NOMO-1 treated with dmso at 0.1 percent for 144 hours (cell line): ENCODE data around the gene SEMA3B.
A peak's percentile ranks its signal among the peaks of the same experiment; 100 is the strongest.
"Not testable (repeated sequence)": the region's sequence is repeated elsewhere in the genome, so short reads cannot be mapped to it uniquely, and the experiment has no call there.

ENCODE experiments used
- DNase-seq: peaks from one replicate; lab custom pipeline; 2025; ENCODE audit not compliant: unreplicated experiment; lab: John Stamatoyannopoulos, UW

The SEMA3B gene

DNA sequence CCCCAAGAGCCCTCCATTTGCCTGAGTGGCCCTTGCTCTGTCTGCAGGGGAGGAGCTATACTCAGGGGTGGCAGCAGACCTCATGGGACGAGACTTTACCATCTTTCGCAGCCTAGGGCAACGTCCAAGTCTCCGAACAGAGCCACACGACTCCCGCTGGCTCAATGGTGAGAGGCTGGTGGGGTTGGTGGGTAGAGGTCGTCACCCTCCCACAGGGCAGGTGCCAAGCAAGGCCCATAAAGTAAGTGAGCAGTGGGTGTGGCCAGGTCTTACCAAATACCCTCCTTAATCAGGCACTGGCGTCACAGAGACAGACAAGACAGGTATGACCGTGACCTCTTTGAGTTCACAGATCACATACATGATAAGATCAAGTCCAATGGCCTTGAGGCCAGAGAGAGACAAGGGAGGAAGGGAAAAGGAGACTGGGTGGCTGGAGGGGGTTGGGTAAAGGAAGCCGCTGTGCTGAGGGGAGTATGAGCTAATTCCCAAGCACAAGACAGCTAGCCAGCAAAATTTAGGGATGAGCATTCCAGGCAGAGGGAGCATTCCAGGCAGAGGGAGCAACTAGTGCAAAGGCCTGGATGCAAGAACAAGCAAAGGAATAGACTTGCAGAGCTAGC is 2.5 kb downstream of the SEMA3B start:
- DNase-seq = no peak

DNA sequence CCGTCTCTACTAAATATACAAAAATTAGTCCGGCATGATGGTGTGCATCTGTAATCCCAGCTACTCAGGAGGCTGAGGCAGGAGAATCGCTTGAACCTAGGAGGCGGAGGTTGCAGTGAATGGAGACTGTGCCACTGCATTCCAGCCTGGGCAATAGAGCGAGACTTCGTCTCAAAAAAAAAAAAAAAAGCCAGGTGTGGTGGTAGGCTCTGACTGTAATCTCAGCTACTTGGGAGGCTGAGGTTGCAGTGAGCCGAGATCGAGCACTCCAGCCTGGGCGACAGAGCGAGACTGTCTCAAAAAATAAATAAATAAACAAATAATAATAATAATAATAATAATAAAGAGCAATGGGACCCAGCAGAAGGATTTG is 3.6 kb downstream of the SEMA3B start:
- DNase-seq = not testable (repeated sequence)

DNA sequence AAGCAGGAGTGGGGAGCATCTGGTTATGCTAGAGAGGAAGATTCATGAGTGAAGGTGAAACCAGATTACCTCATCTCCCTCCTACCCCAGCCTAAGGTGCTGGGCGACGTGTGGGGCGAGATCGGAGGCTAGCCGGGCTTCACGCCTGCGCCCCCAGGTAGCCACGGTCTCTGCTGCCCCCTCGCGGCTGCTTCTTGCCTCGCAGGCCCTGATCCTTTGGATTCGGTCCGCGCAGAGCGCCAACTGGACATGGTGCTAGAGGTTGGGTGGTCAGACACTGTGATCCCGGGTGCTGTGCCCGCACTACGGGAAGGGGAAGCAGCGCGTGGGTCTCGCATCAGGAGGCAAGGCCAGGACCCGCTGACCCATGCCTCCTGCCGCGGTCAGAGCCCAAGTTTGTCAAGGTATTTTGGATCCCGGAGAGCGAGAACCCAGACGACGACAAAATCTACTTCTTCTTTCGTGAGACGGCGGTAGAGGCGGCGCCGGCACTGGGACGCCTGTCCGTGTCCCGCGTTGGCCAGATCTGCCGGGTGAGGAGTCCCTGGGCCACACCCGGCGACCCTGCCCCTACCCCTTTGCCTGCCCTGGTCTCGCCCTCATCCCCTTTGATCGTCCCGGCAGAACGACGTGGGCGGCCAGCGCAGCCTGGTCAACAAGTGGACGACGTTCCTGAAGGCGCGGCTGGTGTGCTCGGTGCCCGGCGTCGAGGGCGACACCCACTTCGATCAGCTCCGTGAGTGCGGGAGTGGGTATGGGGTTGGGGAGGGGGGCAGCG is 4.2 kb downstream of the SEMA3B start:
- DNase-seq = peak; percentile 86

DNA sequence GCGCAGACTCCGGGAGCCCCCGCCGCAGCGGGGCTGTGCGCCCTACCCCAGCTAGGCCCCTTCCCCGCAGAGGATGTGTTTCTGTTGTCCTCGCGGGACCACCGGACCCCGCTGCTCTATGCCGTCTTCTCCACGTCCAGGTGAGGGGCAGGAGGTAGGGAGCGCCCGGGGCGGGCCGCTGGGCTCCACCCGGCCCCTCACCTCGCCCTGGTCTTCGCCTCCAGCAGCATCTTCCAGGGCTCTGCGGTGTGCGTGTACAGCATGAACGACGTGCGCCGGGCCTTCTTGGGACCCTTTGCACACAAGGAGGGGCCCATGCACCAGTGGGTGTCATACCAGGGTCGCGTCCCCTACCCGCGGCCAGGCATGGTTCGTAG is 4.7 kb downstream of the SEMA3B start:
- DNase-seq = no peak

DNA sequence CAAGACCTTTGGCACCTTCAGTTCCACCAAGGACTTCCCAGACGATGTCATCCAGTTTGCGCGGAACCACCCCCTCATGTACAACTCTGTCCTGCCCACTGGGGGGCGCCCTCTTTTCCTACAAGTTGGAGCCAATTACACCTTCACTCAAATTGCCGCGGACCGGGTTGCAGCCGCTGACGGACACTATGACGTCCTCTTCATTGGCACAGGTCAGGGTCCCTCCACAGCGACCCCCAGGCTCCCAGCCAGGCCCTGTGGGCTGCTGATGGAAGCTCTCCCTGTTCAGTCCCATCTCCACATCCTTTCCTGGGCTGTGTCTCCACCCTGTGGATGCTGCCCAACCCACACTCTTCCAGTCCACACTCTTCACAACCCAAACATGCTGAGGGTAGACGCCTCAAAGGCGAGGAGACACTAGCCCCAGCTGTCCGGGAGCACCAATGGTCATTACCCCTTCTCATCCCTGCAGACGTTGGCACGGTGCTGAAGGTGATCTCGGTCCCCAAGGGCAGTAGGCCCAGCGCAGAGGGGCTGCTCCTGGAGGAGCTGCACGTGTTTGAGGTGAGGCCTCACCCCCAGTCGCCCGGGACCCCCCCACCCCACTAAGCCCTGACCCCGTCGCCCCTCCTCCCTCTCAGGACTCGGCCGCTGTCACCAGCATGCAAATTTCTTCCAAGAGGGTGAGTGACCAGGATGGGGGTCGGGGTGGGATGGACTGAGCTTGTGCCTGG is 5.6 kb downstream of the SEMA3B start:
- DNase-seq = no peak

DNA sequence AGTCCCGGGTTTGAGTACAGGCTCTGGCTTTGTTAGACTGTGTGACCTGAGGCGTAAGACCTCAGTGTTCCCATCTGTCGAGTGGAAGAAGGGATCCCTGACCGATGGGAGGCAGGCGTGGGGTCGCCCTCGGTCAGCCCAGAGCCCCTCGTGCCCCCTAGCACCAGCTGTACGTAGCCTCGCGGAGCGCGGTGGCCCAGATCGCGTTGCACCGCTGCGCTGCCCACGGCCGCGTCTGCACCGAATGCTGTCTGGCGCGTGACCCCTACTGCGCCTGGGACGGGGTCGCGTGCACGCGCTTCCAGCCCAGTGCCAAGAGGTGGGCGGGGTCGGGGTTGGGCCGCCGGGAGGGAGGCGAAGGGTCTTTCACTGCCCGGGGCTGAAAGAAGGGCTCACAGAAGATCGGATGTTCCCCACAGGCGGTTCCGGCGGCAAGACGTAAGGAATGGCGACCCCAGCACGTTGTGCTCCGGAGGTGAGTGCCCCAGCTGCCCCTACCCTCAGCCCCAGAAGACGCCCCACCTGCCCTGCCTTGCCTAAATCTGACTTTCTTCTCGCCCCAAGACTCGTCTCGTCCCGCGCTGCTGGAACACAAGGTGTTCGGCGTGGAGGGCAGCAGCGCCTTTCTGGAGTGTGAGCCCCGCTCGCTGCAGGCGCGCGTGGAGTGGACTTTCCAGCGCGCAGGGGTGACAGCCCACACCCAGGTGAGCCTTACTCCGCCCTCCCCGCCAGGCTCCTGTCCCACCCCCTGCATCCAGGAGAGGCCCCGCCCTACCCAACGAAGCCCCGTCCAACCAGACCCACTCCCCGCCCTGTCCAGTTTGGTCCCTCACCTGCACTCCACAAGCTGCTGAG is 6.4 kb downstream of the SEMA3B start:
- DNase-seq = no peak

DNA sequence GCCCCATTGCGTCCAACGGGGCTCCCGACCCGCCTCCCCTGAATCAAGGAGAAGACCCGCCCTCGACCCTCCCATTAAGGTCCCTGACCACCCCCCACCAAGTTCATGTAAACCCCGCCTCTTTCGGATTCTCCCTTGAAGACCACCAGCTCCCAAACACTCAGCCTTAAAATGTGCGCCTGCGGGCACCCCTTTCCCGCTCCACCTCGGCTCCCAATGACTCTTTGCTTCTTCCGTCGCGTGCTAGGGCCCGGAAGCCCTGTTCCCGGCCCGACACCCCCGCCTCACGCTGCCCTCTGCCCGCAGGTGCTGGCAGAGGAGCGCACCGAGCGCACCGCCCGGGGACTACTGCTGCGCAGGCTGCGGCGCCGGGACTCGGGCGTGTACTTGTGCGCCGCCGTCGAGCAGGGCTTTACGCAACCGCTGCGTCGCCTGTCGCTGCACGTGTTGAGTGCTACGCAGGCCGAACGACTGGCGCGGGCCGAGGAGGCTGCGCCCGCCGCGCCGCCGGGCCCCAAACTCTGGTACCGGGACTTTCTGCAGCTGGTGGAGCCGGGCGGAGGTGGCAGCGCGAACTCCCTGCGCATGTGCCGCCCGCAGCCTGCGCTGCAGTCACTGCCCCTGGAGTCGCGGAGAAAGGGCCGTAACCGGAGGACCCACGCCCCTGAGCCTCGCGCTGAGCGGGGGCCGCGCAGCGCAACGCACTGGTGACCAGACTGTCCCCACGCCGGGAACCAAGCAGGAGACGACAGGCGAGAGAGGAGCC is 7.2 kb downstream of the SEMA3B start:
- DNase-seq = no peak

DNA sequence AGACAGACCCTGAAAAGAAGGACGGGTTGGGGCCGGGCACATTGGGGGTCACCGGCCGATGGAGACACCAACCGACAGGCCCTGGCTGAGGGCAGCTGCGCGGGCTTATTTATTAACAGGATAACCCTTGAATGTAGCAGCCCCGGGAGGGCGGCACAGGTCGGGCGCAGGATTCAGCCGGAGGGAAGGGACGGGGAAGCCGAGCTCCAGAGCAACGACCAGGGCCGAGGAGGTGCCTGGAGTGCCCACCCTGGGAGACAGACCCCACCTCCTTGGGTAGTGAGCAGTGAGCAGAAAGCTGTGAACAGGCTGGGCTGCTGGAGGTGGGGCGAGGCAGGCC is 7.8 kb downstream of the SEMA3B start:
- DNase-seq = no peak

DNA sequence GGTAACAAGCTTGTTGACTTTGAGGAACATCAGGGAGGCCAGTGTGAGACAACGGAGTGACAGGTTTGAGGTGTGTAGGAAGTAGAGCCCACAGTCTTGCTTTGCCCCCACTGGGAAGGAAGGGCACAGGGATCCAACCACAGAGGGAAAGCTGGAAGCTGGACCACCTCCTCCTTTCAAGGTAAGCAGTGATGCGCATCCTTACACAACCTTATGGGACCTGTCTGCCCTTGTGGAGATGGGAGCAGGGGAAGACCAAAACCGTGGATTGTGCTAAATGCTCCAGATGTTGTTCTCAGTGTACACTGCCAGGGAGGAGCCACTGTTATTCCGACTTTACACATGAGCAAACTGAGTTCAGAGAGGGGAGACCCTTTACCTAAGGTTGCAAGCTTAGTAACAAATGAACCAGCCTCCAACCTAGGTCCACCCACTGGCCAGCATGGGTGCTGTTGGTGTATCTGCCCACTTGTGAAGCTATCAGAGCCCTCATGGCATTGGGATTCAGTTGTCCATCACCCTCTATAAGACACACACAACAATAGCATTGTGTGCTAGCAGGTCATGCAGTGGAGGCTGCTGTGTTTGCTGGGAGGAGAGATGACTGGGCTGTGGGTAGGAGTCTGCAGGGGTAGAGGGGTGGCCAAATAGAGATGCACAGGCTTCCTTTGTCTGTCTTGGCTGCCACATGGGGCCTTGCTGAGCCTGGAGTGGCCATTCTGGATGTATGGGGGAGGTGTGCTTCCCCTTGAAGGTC is 9.4 kb downstream of the SEMA3B start:
- no peak for DNase-seq

DNA sequence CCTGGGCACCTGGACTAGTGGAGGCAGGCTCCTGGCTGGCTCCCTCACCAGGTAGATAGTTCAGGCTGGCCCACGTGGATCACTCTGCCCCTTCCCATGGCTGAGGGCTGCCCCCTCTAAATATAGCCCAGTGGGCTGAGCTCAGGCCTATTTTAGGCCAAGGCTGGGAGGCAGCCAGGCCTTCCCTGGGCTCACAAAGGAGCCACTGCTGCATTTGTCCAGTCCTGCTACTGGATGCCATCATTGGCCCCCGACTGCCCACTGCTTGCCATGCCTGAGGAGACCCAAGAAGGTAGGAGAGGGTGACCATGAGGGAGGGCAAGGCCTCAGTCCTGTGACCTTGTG is 9.9 kb downstream of the SEMA3B start, which contains the start of gene LSMEM2:
Gene LSMEM2, plus strand, starts transcription at position 208 of the 345 bp plus-strand sequence. Its CDS starts 27 bp downstream, at position 235.
- DNase-seq = no peak

DNA sequence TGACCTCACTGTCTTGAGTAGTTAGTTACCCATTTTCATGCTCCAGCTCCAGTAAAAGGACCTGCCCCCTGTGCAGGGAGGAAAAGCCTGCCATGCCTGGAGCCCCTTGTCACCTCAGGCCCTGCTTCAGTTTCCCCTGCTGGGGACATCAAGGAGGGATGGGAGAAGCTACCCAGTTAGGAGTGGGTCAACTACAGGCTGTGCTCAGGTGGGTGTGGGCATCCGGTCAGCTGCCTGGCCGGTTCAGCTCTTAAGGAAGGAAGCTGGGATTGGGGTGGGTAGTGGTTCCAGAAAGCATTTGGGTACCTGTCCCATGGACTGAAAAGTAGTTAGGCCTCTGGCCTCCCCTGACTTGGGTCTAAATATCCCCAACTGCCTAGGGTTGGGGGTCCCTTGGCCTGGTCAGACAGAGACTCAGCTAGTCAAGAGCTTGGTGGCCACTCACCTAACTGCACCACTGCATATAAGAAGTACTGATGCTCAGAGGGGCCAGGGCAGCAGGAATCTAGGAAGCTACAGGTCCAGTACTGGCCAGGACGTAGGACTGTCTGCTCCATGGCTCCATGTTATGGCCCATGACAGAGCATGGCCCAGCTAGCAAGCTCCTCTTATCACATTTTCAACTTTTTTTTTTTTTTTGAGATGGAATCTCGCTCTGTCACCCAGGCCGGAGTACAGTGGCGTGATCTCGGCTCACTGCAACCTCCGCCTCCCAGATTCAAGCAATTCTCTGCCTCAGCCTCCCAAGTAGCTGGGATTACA is 10.5 kb downstream of the SEMA3B start:
- no peak for DNase-seq

DNA sequence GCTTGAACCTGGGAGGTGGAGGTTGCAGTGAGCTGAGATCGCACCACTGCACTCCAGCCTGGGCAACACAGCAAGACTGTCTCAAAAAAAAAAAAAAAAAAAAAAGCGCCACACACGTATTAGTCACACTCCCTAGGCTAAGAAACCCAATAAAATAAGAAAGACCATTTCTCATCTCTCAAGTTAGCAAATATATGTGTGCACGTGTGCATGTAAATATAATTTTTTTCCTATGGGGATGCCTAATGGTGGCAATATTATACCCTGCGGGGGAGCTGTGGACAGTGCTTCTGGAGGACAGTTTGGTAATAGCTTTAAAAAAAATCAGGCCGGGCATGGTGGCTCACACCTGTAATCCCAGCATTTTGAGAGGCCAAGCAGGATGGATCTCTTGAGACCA is 15.2 kb downstream of the SEMA3B start:
- not testable (repeated sequence) for DNase-seq

DNA sequence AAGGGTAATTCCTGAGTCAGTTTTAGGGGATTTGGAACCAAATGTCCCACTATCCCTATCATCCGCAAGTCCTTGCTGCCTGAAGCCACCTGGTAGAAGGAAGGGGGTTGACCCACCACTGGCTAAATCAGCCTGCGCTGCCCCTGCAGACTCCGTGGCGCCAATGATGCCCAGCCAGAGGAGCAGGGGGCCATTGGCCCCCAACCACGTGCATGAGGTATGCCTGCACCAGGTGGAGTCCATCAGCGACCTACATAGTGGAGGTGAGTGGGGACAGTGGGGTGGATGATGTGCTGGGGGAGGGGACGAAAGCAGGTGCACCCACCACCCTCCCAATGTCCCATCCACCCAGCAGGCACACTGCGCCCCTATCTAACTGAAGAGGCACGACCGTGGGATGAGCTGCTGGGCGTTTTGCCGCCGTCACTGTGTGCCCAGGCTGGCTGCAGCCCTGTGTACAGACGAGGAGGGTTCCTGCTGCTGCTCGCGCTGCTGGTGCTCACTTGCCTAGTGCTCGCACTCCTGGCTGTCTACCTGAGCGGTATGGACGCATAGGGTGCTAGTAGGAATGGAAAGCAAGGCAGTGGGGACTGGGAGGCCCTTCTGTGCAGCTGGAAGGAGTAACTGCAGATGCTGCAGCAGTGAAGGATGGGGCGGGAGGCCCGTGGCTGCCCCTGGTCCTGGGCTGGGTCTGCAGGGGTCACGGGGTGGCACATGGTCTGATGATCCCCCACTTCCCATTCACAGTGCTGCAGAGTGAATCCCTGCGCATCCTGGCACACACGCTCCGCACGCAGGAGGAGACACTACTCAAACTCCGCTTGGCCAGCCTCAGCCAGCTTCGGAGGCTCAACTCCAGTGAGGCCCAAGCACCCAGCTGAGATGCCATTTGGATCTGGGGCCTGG is 17.6 kb downstream of the SEMA3B start:
- DNase-seq = no peak

DNA sequence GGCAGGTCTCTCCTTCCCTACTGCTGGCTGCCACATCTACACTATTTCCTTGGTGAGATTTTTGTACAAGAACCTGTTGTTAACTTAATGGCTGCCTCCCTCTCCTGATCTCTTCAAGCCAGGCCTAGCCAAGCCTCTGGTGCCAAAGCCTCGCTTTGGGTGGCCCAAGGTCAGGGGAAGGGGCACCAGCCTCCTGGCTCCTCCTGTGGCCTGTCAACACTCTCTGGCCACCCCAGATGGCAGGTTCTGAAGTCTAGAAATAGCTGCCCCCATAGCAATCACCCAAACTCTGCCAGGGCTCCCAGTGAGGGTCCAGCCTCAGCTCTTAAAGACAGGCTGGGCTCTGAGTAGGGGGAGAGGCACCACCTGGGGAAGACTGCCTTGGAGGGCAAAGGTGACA is 18.3 kb downstream of the SEMA3B start:
- DNase-seq = no peak

DNA sequence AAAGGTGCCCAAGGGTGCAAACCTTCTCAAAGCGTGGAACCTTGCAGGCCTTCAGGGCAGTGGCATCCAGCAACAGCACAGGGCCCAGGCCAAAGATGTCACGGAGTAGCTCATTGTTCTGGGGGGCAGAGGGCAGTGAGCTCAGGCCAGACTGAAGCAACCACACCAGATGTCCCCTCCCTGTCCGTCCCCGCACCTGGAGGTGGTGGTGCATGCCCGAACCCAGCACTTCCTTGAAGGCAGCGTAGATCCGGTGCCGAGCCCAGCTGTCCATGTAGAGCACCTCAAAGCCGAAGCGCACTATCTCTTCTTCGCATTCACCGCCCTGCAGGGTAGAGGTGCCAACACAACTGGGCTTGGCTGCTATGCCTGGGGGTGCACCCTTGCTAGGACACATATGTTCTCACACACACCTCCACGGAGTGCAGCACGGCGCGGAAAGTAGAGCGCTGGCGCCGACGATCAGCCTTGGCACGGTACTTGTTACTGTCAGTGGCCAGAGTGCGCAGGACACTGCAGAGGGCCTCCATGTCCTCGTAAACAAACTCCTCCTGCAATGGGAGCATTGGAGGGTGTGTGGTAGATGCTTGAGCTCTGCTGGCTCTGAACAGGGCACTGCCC is 19.6 kb downstream of the SEMA3B start:
- DNase-seq = no peak

DNA sequence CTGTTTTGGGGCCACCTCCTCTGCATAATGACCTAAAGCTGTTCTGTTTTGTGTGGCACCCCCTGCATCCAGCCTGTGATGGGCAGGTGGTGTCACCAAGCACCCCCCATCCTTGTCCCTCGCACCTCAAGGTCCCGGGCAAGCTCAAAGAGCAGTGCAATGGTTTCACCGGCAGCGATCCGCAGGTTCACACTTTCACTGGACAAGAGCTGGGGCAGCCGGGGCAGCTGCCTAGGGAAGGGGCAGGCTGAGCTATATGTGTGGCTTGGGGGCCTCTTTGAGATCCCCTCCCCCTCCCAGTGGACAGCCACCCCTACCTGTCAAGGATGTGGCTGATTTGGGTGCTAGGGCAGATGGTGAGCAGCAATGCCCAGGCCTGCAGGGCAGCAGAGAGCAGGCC is 20.2 kb downstream of the SEMA3B start:
- DNase-seq = no peak

DNA sequence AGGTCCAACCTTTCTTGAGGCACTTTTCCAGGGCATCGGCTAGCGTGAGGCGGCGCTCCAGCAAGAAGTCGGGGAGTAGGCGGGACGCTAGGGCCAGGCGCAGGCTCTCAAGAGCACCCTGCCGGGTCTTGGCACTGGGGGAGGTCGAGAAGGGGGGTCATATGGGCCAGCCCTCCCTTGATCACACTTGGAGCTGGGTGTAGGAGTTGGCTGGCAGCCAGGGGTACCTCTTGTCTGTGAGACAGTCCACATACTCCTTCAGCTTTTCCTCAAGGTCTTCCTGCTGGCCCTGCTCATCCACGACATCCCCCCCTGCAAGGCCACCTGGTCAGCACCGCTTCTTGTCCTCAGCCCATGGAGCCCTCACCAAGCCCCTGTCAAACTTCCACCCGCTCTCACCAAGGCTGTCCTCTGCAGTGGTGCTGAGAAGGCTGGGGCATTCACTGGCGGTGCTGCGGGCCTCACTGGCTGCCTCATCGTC is 21.3 kb downstream of the SEMA3B start:
- DNase-seq = no peak
